ENCODE results near the gene UBA52. TPM values are rescaled to one million over a fixed set of nuclear protein-coding genes. Genes with fewer than 3 reads are reported as not detected.
A peak's percentile ranks its signal among the peaks of the same experiment; 100 is the strongest.

Gene UBA52
- polyA plus RNA-seq, 3 donors: 832 to 3,024 (median 896) TPM

DNA sequence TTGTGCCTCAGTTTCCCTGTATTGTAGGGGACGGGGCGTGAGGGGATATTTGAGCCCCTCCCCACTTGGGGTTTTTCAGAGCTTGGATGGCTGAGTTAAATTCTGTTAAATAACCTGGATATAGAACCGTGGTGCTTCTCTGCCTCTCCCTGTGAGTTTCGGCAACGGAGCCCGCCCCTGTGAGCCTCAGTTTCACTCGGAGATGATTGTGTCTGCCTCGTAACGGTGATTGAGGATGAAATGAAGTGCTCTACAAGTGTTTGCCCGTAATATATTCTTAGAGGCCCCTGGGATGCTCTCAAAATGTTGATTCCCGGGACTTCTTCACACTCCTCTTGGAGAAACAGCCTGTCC lies 13.5 kb upstream of the UBA52 start:
- Mint-ChIP-seq H3K9me3 (no peaks in the 10 kb centered on the region), H3K27ac (peak overlapping the region; percentile 93 to 97 (median 95)), H3K27me3 (ENCODE audit: low read depth in 3 of 3) (peaks cover 0 to 3% (median 0%) of the 10 kb centered on the region in 3 donors), H3K36me3 (peaks cover 17 to 19% of the 10 kb centered on the region in 2 donors), H3K4me1 (peaks cover 16% of the 10 kb centered on the region), H3K4me3 (peak overlapping the region; percentile 88 to 90)
- Histone ChIP-seq H3K36me3 (replicated peaks in 1 of 2; ENCODE audit: control insufficient read depth in 1 of 2, insufficient read depth in 2 of 2, low read length in 2 of 2) (peaks cover 16 to 19% of the 10 kb centered on the region in 2 donors), H3K27ac (ENCODE audit: low read depth in 1 of 2, low read length in 2 of 2) (peak overlapping the region; percentile 69 to 97), H3K4me3 (replicated peaks in 1 of 3; ENCODE audit: low read depth in 2 of 3, low read length in 3 of 3) (peak overlapping the region; percentile 75 to 96 (median 95)), H4K20me1 (ENCODE audit: insufficient read depth, low read length) (no peaks in the 10 kb centered on the region), H3K9ac (ENCODE audit: insufficient read depth, low read length, poor library complexity, severe bottlenecking) (peak overlapping the region; percentile 95), H3K79me2 (ENCODE audit: insufficient read depth, low read length) (peaks cover 38% of the 10 kb centered on the region), H3K27me3 (ENCODE audit: control insufficient read depth in 2 of 2, insufficient read depth in 2 of 2, low read length in 2 of 2) (no peaks in the 10 kb centered on the region), H3K9me3 (replicated peaks in 1 of 2; ENCODE audit: control insufficient read depth in 1 of 2, insufficient read depth in 1 of 2, low read length in 2 of 2) (no peaks in the 10 kb centered on the region), H2AFZ (ENCODE audit: insufficient read depth, low read depth, low read length, poor library complexity, severe bottlenecking) (peak overlapping the region; percentile 68), H3K4me2 (replicated peaks; ENCODE audit: extremely low read depth, low read length, poor library complexity, severe bottlenecking) (peak overlapping the region; percentile 100), H3K4me1 (ENCODE audit: control insufficient read depth in 1 of 2, insufficient read depth in 2 of 2, low read length in 2 of 2) (peaks cover 14 to 17% of the 10 kb centered on the region in 2 donors)
- DNase-seq: no peak
- intact Hi-C loops (cut with micrococcal nuclease): loop anchor here in 1 of 2 donors (5.0 kb wide), 1 partner anchor 36 kb away; the partner anchor contains the start of gene ELL
- TF ChIP-seq, protein P1, sequence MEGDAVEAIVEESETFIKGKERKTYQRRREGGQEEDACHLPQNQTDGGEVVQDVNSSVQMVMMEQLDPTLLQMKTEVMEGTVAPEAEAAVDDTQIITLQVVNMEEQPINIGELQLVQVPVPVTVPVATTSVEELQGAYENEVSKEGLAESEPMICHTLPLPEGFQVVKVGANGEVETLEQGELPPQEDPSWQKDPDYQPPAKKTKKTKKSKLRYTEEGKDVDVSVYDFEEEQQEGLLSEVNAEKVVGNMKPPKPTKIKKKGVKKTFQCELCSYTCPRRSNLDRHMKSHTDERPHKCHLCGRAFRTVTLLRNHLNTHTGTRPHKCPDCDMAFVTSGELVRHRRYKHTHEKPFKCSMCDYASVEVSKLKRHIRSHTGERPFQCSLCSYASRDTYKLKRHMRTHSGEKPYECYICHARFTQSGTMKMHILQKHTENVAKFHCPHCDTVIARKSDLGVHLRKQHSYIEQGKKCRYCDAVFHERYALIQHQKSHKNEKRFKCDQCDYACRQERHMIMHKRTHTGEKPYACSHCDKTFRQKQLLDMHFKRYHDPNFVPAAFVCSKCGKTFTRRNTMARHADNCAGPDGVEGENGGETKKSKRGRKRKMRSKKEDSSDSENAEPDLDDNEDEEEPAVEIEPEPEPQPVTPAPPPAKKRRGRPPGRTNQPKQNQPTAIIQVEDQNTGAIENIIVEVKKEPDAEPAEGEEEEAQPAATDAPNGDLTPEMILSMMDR (IDR thresholded peaks at IDR 0.05): no peak
- 7% methylated on average over 9 of the region's 11 CpGs for WGBS (ENCODE audit: insufficient coverage)

DNA sequence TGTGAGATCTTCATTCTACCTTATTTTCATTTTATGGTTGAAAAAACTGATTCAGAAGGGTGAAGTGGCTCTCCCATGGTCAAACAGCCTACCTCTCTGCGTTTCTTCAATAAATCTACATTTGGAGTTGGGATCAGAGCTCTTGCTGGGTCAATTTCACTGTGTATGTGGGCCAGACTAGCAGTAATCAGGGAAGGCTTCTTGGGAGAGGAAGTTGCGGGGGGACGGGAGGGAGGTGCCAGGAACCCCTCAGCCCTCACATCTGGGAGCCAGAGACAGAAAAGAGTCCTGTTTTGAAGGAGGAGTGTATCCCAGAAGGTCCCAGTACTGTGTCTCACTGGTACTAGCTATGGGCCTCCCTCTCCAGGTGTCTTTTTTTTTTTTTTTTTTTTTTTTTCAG lies 13.1 kb upstream of the UBA52 start:
- H3K27me3 ChIP-seq (ENCODE audit: control insufficient read depth in 2 of 2, insufficient read depth in 2 of 2, low read length in 2 of 2): no peaks in the 10 kb centered on the region
- peak overlapping the region; percentile 88 to 90 for H3K4me3 Mint-ChIP-seq
- H3K9ac ChIP-seq (ENCODE audit: insufficient read depth, low read length, poor library complexity, severe bottlenecking): peak overlapping the region; percentile 95
- H3K27me3 Mint-ChIP-seq (ENCODE audit: low read depth in 3 of 3): peaks cover 0 to 3% (median 0%) of the 10 kb centered on the region in 3 donors
- H2AFZ ChIP-seq (ENCODE audit: insufficient read depth, low read depth, low read length, poor library complexity, severe bottlenecking): no peak overlapping the region
- H3K79me2 ChIP-seq (ENCODE audit: insufficient read depth, low read length): peaks cover 38% of the 10 kb centered on the region
- H4K20me1 ChIP-seq (ENCODE audit: insufficient read depth, low read length): no peaks in the 10 kb centered on the region
- no CpG with 5 or more reads among the region's 3 CpGs for WGBS (ENCODE audit: insufficient coverage)
- H3K4me1 Mint-ChIP-seq: peaks cover 16% of the 10 kb centered on the region
- H3K27ac ChIP-seq (ENCODE audit: low read depth in 1 of 2, low read length in 2 of 2): peak overlapping the region; percentile 69 to 97
- H3K4me1 ChIP-seq (ENCODE audit: control insufficient read depth in 1 of 2, insufficient read depth in 2 of 2, low read length in 2 of 2): peaks cover 14 to 17% of the 10 kb centered on the region in 2 donors
- no peaks in the 10 kb centered on the region for H3K9me3 Mint-ChIP-seq
- peaks cover 20 to 23% of the 10 kb centered on the region in 2 donors for H3K36me3 Mint-ChIP-seq
- TF ChIP-seq, protein P1 (IDR thresholded peaks at IDR 0.05): no peak
- H3K36me3 ChIP-seq (replicated peaks in 1 of 2; ENCODE audit: control insufficient read depth in 1 of 2, insufficient read depth in 2 of 2, low read length in 2 of 2): peaks cover 20 to 23% of the 10 kb centered on the region in 2 donors
- H3K4me2 ChIP-seq (replicated peaks; ENCODE audit: extremely low read depth, low read length, poor library complexity, severe bottlenecking): peak overlapping the region; percentile 100
- H3K4me3 ChIP-seq (replicated peaks in 1 of 3; ENCODE audit: low read depth in 2 of 3, low read length in 3 of 3): peak overlapping the region; percentile 75 to 96 (median 95)
- no peaks in the 10 kb centered on the region for H3K9me3 ChIP-seq (replicated peaks in 1 of 2; ENCODE audit: control insufficient read depth in 1 of 2, insufficient read depth in 1 of 2, low read length in 2 of 2)
- peak in 1 of 3 donors; percentile 44 for DNase-seq
- H3K27ac Mint-ChIP-seq: peak overlapping the region; percentile 93 to 97 (median 95)
- intact Hi-C loops (cut with micrococcal nuclease): loop anchor here in 1 of 2 donors (5.0 kb wide), 1 partner anchor 36 kb away; the partner anchor contains the start of gene ELL

All from CD14-positive monocyte (primary cell).